Stomach (tissue), 4 donors: ENCODE results near the gene PRM2.

Experiments used
- CTCF ChIP-seq, 7 experiments: fragments of 450-650 bp in 4 of 7; fragments of 200-600 bp in 3 of 7; sonication (generic) in 3 of 7; IDR thresholded peaks; one replicate each; pipeline ENCODE4 v1.5.1; 2016 to 2019; ENCODE audit warnings: antibody characterized with exemption in 7 of 7, control low read depth in 2 of 7, mild to moderate bottlenecking in 1 of 7
- POLR2A ChIP-seq, 4 donors: fragments of 450-650 bp; IDR thresholded peaks; one replicate each; pipeline ENCODE4 v1.6.1; 2016; ENCODE audit warnings: antibody characterized with exemption in 4 of 4, control low read depth in 2 of 4, mild to moderate bottlenecking in 1 of 4, moderate library complexity in 1 of 4
- POLR2AphosphoS5 ChIP-seq, 3 donors: sonication (generic); formaldehyde crosslinking; IDR thresholded peaks; one replicate each; pipeline ENCODE4 v1.6.1; 2016; ENCODE audit warnings: antibody characterized with exemption in 3 of 3

GRCh38 chr16:11240636-11241473 is 35.4 kb downstream of the PRM2 start:
- TF ChIP-seq CTCF (IDR thresholded peaks at IDR 0.05) (no peak), POLR2A (IDR thresholded peaks at IDR 0.05) (no peak), POLR2AphosphoS5 (IDR thresholded peaks at IDR 0.05) (no peak)
